ENCODE measurements around the gene PLOD1. TPM values are rescaled to one million over a fixed set of nuclear protein-coding genes. Genes with fewer than 3 reads are reported as not detected.

The PLOD1 gene
- polyA plus RNA-seq, 4 donors = 26.7 to 74.4 (median 43.2) TPM

DNA sequence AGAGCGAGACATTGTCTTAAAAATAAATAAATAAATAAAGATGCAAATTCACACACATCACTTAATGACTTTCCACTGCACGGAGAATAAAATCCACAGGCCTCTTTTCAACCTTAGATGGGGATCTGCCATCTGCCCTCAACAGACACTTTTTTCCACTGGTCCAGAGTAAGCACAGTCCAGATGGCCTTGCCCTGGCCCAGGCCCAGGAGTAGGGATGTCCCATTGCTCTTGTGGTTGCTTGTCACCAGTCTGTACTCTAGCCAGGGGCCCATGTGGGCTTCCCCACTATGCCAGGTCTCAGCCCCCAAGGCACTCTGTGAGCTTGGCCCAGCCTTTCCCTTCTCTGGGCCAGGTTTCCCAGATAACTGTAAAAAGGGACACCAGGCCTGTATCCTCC is 17.4 kb downstream of the PLOD1 start:
- WGBS, 3 donors = 88 to 93% (median 92%) methylated on average over 2 of the region's 2 CpGs
- Histone ChIP-seq H3K4me3 (ENCODE audit: low read depth in 1 of 3, low read length in 3 of 3) (no peak overlapping the region), H3K9me3 (ENCODE audit: control insufficient read depth in 2 of 2, insufficient read depth in 1 of 2, low read depth in 1 of 2, low read length in 1 of 2) (peaks cover 0 to 6% of the 10 kb centered on the region in 2 donors), H3K36me3 (ENCODE audit: control insufficient read depth in 3 of 3, insufficient read depth in 2 of 3, low read depth in 1 of 3, low read length in 3 of 3) (peaks cover 0 to 72% (median 3%) of the 10 kb centered on the region in 3 donors), H3K27me3 (ENCODE audit: control insufficient read depth in 3 of 3, insufficient read depth in 3 of 3, low read length in 3 of 3) (no peaks in the 10 kb centered on the region), H3K4me1 (ENCODE audit: control insufficient read depth in 3 of 3, insufficient read depth in 2 of 3, low read depth in 1 of 3, low read length in 2 of 3) (no peaks in the 10 kb centered on the region), H3K27ac (ENCODE audit: low read depth in 1 of 3, low read length in 2 of 3) (no peak overlapping the region)
- FAIRE-seq = no peak
- no peak for DNase-seq

DNA sequence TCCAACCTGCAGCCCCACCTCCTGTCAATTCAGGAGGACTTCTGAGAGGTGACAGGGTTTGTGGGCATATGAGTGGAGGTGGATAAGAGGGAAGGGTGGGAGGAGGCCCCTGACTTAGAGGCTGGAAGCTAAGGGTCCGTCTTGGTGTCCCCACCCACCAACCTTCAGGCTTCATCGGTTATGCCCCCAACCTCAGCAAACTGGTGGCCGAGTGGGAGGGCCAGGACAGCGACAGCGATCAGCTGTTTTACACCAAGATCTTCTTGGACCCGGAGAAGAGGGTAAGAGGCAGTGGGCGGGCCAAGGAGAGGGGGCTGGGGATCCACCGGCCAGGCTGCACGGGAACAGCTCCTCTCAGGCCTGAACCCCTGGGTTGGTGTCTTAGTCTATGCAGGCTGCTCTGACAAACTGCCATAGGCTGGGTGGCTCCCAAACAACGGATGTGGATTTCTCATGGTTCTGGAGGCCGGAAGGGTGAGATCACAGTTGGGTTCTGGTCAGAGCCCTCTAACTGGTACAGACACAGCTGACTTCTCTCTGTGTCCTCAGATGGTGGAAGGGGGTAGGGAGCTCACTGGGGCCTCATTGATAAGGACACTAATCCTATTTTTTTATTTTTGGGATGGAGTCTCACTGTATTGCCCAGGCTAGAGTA is 18.1 kb downstream of the PLOD1 start:
- FAIRE-seq = no peak

DNA sequence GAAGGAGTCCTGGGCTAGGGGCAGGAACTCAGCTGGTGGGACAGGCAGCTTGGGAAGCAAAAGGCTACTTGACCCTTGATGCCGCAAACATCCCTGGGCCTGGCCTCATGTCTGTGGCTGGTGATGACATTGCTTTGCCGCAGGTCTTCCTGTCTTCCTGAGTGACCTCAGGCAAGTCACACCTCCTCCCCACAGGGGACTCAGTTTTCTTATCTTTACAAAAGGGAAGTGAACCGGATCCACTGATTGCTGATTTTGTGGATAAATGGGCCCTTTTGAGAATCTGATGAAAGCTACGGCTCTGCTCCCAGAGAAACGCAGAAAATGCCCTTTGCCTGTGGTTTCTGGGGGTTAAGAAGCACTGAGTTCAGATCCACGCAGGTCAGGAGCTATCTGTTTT is 20.7 kb downstream of the PLOD1 start:
- peaks cover 0 to 73% (median 6%) of the 10 kb centered on the region in 3 donors for H3K36me3 ChIP-seq (ENCODE audit: control insufficient read depth in 3 of 3, insufficient read depth in 2 of 3, low read depth in 1 of 3, low read length in 3 of 3)
- no peak overlapping the region for H3K27ac ChIP-seq (ENCODE audit: low read depth in 1 of 3, low read length in 2 of 3)
- no peaks in the 10 kb centered on the region for H3K27me3 ChIP-seq (ENCODE audit: control insufficient read depth in 3 of 3, insufficient read depth in 3 of 3, low read length in 3 of 3)
- DNase-seq (no peak), FAIRE-seq (no peak)
- 84 to 93% (median 92%) methylated on average over 6 of the region's 6 CpGs for WGBS, 3 donors
- H3K9me3 ChIP-seq (ENCODE audit: control insufficient read depth in 2 of 2, insufficient read depth in 1 of 2, low read depth in 1 of 2, low read length in 1 of 2) = no peaks in the 10 kb centered on the region
- no peak overlapping the region for H3K4me3 ChIP-seq (ENCODE audit: low read depth in 1 of 3, low read length in 3 of 3)
- no peaks in the 10 kb centered on the region for H3K4me1 ChIP-seq (ENCODE audit: control insufficient read depth in 3 of 3, insufficient read depth in 2 of 3, low read depth in 1 of 3, low read length in 2 of 3)

More for the DNA sequence above, 18.1 kb downstream of the PLOD1 start:
- Histone ChIP-seq H3K27me3 (ENCODE audit: control insufficient read depth in 3 of 3, insufficient read depth in 3 of 3, low read length in 3 of 3) (no peaks in the 10 kb centered on the region), H3K9me3 (ENCODE audit: control insufficient read depth in 2 of 2, insufficient read depth in 1 of 2, low read depth in 1 of 2, low read length in 1 of 2) (peaks cover 0 to 6% of the 10 kb centered on the region in 2 donors), H3K36me3 (ENCODE audit: control insufficient read depth in 3 of 3, insufficient read depth in 2 of 3, low read depth in 1 of 3, low read length in 3 of 3) (peaks cover 0 to 78% (median 3%) of the 10 kb centered on the region in 3 donors), H3K4me1 (ENCODE audit: control insufficient read depth in 3 of 3, insufficient read depth in 2 of 3, low read depth in 1 of 3, low read length in 2 of 3) (no peaks in the 10 kb centered on the region), H3K4me3 (ENCODE audit: low read depth in 1 of 3, low read length in 3 of 3) (no peak overlapping the region), H3K27ac (ENCODE audit: low read depth in 1 of 3, low read length in 2 of 3) (no peak overlapping the region)
- 83 to 91% (median 89%) methylated on average over 10 to 11 of the region's 11 CpGs for WGBS, 3 donors
- no peak for DNase-seq

DNA sequence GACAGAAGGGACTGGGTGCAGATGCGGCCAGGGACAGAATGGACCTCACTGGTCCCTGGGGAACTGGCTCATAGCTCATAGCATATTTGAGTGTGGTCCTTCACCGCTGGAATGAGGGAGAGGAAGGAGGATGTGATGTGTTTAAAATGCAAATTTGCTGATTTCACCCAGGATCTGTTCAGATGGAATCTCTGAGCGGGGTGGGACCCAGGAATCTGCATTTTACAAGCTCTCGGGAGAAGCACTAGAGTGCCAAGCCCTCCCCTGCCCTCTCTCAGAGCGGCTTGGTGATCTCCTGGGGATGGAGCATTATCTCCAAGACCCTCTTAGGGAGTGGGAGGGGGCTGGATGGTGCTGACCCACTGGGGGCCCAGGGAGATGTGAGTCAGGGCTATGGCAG is 22.9 kb downstream of the PLOD1 start:
- FAIRE-seq = no peak
- H3K27me3 ChIP-seq (ENCODE audit: control insufficient read depth in 3 of 3, insufficient read depth in 3 of 3, low read length in 3 of 3) = no peaks in the 10 kb centered on the region
- H3K9me3 ChIP-seq (ENCODE audit: control insufficient read depth in 2 of 2, insufficient read depth in 1 of 2, low read depth in 1 of 2, low read length in 1 of 2) = no peaks in the 10 kb centered on the region
- H3K4me3 ChIP-seq (ENCODE audit: low read depth in 1 of 3, low read length in 3 of 3) = no peak overlapping the region
- 85 to 92% (median 91%) methylated on average over 5 of the region's 5 CpGs for WGBS, 3 donors
- no peak for DNase-seq
- peaks cover 0 to 6% (median 0%) of the 10 kb centered on the region in 3 donors for H3K4me1 ChIP-seq (ENCODE audit: control insufficient read depth in 3 of 3, insufficient read depth in 2 of 3, low read depth in 1 of 3, low read length in 2 of 3)
- H3K27ac ChIP-seq (ENCODE audit: low read depth in 1 of 3, low read length in 2 of 3) = no peak overlapping the region
- H3K36me3 ChIP-seq (ENCODE audit: control insufficient read depth in 3 of 3, insufficient read depth in 2 of 3, low read depth in 1 of 3, low read length in 3 of 3) = peaks cover 0 to 71% (median 6%) of the 10 kb centered on the region in 3 donors

DNA sequence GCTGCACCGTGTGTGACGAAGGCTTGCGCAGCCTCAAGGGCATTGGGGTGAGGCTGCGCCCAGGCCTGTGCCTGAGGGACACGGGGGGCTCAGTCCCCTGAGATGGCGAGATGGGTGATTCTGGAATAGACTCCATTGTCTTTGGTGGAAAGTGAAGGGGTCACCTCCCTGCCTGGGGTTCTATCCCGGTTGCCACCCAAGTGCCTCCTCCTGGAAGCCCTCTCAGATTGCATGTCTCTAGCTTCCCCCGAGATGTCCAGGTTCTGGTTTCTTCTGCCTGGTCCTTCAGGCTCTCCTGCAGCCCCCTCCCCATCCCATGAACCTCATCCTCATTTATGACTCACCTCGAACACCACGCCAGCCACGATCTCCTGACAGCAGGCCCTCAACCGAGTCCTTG is 23.4 kb downstream of the PLOD1 start:
- WGBS, 3 donors = 91 to 96% (median 93%) methylated on average over 12 of the region's 12 CpGs
- H3K27me3 ChIP-seq (ENCODE audit: control insufficient read depth in 3 of 3, insufficient read depth in 3 of 3, low read length in 3 of 3) = no peaks in the 10 kb centered on the region
- FAIRE-seq (no peak), DNase-seq (no peak)
- H3K9me3 ChIP-seq (ENCODE audit: control insufficient read depth in 2 of 2, insufficient read depth in 1 of 2, low read depth in 1 of 2, low read length in 1 of 2) = no peaks in the 10 kb centered on the region
- H3K4me1 ChIP-seq (ENCODE audit: control insufficient read depth in 3 of 3, insufficient read depth in 2 of 3, low read depth in 1 of 3, low read length in 2 of 3) = peaks cover 0 to 6% (median 0%) of the 10 kb centered on the region in 3 donors
- H3K36me3 ChIP-seq (ENCODE audit: control insufficient read depth in 3 of 3, insufficient read depth in 2 of 3, low read depth in 1 of 3, low read length in 3 of 3) = peaks cover 0 to 70% (median 6%) of the 10 kb centered on the region in 3 donors
- no peak overlapping the region for H3K27ac ChIP-seq (ENCODE audit: low read depth in 1 of 3, low read length in 2 of 3)
- no peak overlapping the region for H3K4me3 ChIP-seq (ENCODE audit: low read depth in 1 of 3, low read length in 3 of 3)

DNA sequence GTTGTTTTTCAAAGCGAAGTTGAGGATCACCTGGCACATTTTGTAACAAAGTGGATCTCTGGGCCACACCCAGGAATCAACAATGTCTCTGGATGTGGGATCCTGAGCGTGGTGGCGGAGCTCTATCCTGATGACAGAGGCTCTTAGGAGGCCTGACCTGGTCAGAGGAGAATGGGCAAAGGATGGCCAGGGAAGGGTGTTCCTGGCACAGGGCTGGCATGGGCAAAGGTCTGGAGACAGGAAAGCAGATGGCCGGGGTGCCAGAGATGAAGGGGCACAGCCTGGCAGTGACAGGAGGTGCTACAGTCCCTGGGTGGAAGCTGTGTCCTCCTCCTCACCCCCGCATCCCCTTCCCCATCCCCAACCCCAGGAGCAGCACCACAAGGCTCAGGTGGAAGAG is 25.8 kb downstream of the PLOD1 start:
- no peaks in the 10 kb centered on the region for H3K27me3 ChIP-seq (ENCODE audit: control insufficient read depth in 3 of 3, insufficient read depth in 3 of 3, low read length in 3 of 3)
- 62 to 91% (median 71%) methylated on average over 5 of the region's 5 CpGs for WGBS, 3 donors
- no peaks in the 10 kb centered on the region for H3K9me3 ChIP-seq (ENCODE audit: control insufficient read depth in 2 of 2, insufficient read depth in 1 of 2, low read depth in 1 of 2, low read length in 1 of 2)
- H3K36me3 ChIP-seq (ENCODE audit: control insufficient read depth in 3 of 3, insufficient read depth in 2 of 3, low read depth in 1 of 3, low read length in 3 of 3) = peaks cover 8 to 76% (median 16%) of the 10 kb centered on the region in 3 donors
- no peak overlapping the region for H3K27ac ChIP-seq (ENCODE audit: low read depth in 1 of 3, low read length in 2 of 3)
- no peak overlapping the region for H3K4me3 ChIP-seq (ENCODE audit: low read depth in 1 of 3, low read length in 3 of 3)
- no peak for DNase-seq
- peaks cover 0 to 6% (median 0%) of the 10 kb centered on the region in 3 donors for H3K4me1 ChIP-seq (ENCODE audit: control insufficient read depth in 3 of 3, insufficient read depth in 2 of 3, low read depth in 1 of 3, low read length in 2 of 3)
- FAIRE-seq = no peak

DNA sequence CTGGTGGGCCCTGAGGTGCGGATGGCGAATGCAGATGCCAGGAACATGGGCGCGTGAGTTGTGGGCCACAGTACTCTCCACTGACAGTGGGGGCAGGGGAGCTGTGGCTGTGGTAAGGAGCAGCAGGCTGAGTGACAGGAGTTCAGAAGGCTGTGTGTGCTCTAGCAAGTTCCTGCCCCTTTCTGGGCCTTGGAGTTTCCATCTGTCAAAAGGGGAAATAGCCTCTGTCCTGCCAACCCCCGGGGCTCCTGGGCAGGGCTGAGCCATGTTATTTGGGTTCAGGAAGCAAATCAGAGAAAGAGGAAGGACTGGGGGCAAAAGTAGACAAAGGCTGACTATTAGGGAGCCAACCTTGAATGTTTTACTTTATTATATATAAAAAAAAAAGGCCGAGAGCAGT is 26.2 kb downstream of the PLOD1 start:
- Histone ChIP-seq H3K9me3 (ENCODE audit: control insufficient read depth in 2 of 2, insufficient read depth in 1 of 2, low read depth in 1 of 2, low read length in 1 of 2) (no peaks in the 10 kb centered on the region), H3K36me3 (ENCODE audit: control insufficient read depth in 3 of 3, insufficient read depth in 2 of 3, low read depth in 1 of 3, low read length in 3 of 3) (peaks cover 8 to 78% (median 16%) of the 10 kb centered on the region in 3 donors), H3K27me3 (ENCODE audit: control insufficient read depth in 3 of 3, insufficient read depth in 3 of 3, low read length in 3 of 3) (no peaks in the 10 kb centered on the region), H3K27ac (ENCODE audit: low read depth in 1 of 3, low read length in 2 of 3) (peak overlapping the region in 2 of 3 donors; percentile 38 to 51), H3K4me3 (ENCODE audit: low read depth in 1 of 3, low read length in 3 of 3) (no peak overlapping the region), H3K4me1 (ENCODE audit: control insufficient read depth in 3 of 3, insufficient read depth in 2 of 3, low read depth in 1 of 3, low read length in 2 of 3) (peaks cover 0 to 6% (median 0%) of the 10 kb centered on the region in 3 donors)
- DNase-seq (no peak), FAIRE-seq (no peak)
- 66 to 74% (median 73%) methylated on average over 6 of the region's 6 CpGs for WGBS, 3 donors

DNA sequence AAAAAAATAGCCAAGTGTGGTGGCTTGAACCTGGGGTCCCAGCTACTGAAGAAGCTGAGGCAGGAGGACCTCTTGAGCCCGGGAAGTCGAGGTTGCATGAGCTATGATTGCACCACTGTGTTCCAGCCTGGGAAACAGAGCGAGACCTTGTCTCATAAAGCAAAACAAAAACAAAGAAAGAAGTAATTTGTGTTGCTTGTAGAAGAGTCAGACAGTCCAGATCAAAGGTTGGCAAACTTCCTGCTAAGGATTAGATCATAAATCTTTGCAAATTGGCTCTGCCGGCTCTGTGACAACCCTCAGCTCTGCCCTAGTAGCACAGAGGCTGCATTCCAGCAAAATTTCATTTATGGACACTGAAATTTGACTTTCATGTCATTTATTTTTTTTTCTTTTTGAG is 26.7 kb downstream of the PLOD1 start:
- H3K4me1 ChIP-seq (ENCODE audit: control insufficient read depth in 3 of 3, insufficient read depth in 2 of 3, low read depth in 1 of 3, low read length in 2 of 3) = peaks cover 0 to 6% (median 0%) of the 10 kb centered on the region in 3 donors
- FAIRE-seq (no peak), DNase-seq (peak; percentile 82 to 88)
- H3K27ac ChIP-seq (ENCODE audit: low read depth in 1 of 3, low read length in 2 of 3) = peak overlapping the region in 2 of 3 donors; percentile 32 to 51
- WGBS, 3 donors = 15 to 41% (median 31%) methylated on average over 4 of the region's 4 CpGs
- H3K4me3 ChIP-seq (ENCODE audit: low read depth in 1 of 3, low read length in 3 of 3) = no peak overlapping the region
- H3K9me3 ChIP-seq (ENCODE audit: control insufficient read depth in 2 of 2, insufficient read depth in 1 of 2, low read depth in 1 of 2, low read length in 1 of 2) = no peaks in the 10 kb centered on the region
- H3K36me3 ChIP-seq (ENCODE audit: control insufficient read depth in 3 of 3, insufficient read depth in 2 of 3, low read depth in 1 of 3, low read length in 3 of 3) = peaks cover 8 to 82% (median 16%) of the 10 kb centered on the region in 3 donors
- no peaks in the 10 kb centered on the region for H3K27me3 ChIP-seq (ENCODE audit: control insufficient read depth in 3 of 3, insufficient read depth in 3 of 3, low read length in 3 of 3)

Measured in small intestine (tissue), 7 donors.